Caco-2 (cell line): ENCODE data around the gene MGARP. TPM values are rescaled to one million over a fixed set of nuclear protein-coding genes. Genes with fewer than 3 reads are reported as not detected.

Experiments used
- BruUV-seq: library from RNA; stranded (reverse); fragments of 400-500 nt; replicated peaks from 2 replicates; lab custom pipeline; 2021; lab: Mats Ljungman, UMichigan
- CTCF ChIA-PET: fragments of 300-600 bp; sonication (Branson Sonifier 250); formaldehyde crosslinking; loops from one replicate; lab custom pipeline; 2022; ENCODE audit warnings: antibody characterized with exemption; lab: Charles Lee
- POLR2A ChIA-PET: fragments of 300-600 bp; sonication (Branson Sonifier 250); formaldehyde crosslinking; loops from one replicate; lab custom pipeline; 2022; ENCODE audit warnings: antibody characterized with exemption; lab: Charles Lee
- DNase-seq, 2 experiments: peaks; one replicate each; pipeline versions ENCODE4 v3.0.0 to v3.0.0-alpha.2; 2020 to 2022
- H3K27me3 ChIP-seq: replicated peaks from 2 replicates; pipeline ENCODE4 v1.6.0; 2011; ENCODE audit warnings: low read length; ENCODE audit not compliant: control insufficient read depth, insufficient read depth
- H3K36me3 ChIP-seq: 2 replicates; pipeline ENCODE4 v1.5.1; 2011; ENCODE audit warnings: low read length; ENCODE audit not compliant: control insufficient read depth, insufficient read depth
- H3K4me1 ChIP-seq: fragments of 250-450 bp; sonication (Bioruptor Pico); 2 replicates; pipeline ENCODE4 v1.5.1; 2020; ENCODE audit warnings: mild to moderate bottlenecking
- H3K4me3 ChIP-seq: 2 replicates; pipeline ENCODE4 v1.5.1; 2011; ENCODE audit warnings: low read depth, mild to moderate bottlenecking, control low read depth, low read length
- H3K9me3 ChIP-seq: fragments of 250-450 bp; sonication (Bioruptor Pico); 2 replicates; pipeline ENCODE4 v1.5.1; 2020; ENCODE audit warnings: mild to moderate bottlenecking, moderate library complexity
- H3K27ac Mint-ChIP-seq: one replicate; pipeline ENCODE4 v1.8.0; 2022; ENCODE audit warnings: mixed read lengths; ENCODE audit not compliant: unreplicated experiment
- H3K27me3 Mint-ChIP-seq: one replicate; pipeline ENCODE4 v1.8.0; 2022; ENCODE audit warnings: mixed read lengths; ENCODE audit not compliant: insufficient read depth, unreplicated experiment
- H3K36me3 Mint-ChIP-seq: one replicate; pipeline ENCODE4 v1.8.0; 2022; ENCODE audit warnings: mild to moderate bottlenecking, mixed read lengths; ENCODE audit not compliant: insufficient read depth, unreplicated experiment
- H3K4me1 Mint-ChIP-seq: one replicate; pipeline ENCODE4 v1.8.0; 2022; ENCODE audit warnings: low read depth, mixed read lengths; ENCODE audit not compliant: unreplicated experiment
- H3K4me3 Mint-ChIP-seq: one replicate; pipeline ENCODE4 v1.8.0; 2022; ENCODE audit warnings: mild to moderate bottlenecking, moderate library complexity, mixed read lengths; ENCODE audit not compliant: unreplicated experiment
- H3K9me3 Mint-ChIP-seq: one replicate; pipeline ENCODE4 v1.8.0; 2022; ENCODE audit warnings: mixed read lengths; ENCODE audit not compliant: unreplicated experiment
- intact Hi-C: fragments of 100-400 bp; cut with micrococcal nuclease; formaldehyde crosslinking; loops from one replicate; pipeline ENCODE4 v1.10.0; 2022; ENCODE audit not compliant: unreplicated experiment
- total RNA-seq: library from RNA; stranded (reverse); gene quantifications from 2 replicates; pipeline ENCODE4 v1.2.3, GENCODE V29; 2022
- TF ChIP-seq, protein P1 (sequence below), 2 experiments: fragments of 200-600 bp in 1 of 2; IDR thresholded peaks; 1 replicate in 1 of 2; 2 replicates in 1 of 2; pipeline versions ENCODE4 v1.5.1 to v1.8.0; 2011 to 2022; ENCODE audit warnings: antibody characterized with exemption in 1 of 2, control low read depth in 1 of 2, inconsistent platforms in 1 of 2, low read depth in 1 of 2, low read length in 1 of 2, mild to moderate bottlenecking in 1 of 2, moderate library complexity in 1 of 2; ENCODE audit not compliant: insufficient read depth in 1 of 2, severe bottlenecking in 1 of 2, unreplicated experiment in 1 of 2

MGARP gene
- total RNA-seq, 1 experiment from 2014 or later = 0.23 TPM

DNA sequence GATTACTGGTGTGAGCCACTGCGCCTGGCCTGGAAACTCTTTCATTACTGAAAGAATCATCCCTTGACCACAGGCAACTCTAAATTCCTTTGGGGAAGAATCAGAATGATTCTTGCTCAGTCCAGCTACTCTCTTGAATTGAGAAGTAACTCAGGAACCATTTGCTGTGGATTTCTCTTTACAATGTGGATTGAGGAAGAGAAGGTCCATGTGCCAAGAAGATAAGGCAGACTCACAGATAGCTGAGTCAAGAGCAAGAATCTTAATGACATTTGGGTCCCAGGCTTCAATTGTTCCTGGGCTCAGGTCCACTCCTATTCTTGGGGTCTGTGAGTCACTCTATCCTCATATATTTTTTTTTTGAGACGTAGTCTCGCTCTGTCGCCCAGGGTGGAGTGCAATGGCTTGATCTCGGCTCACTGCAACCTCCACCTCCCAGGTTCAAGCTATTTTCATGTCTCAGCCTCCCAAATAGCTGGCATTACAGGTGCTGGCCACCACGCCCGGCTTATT lies 6.2 kb upstream of the MGARP start:
- Mint-ChIP-seq H3K27ac (no peak overlapping the region), H3K27me3 (no peaks in the 10 kb centered on the region), H3K4me3 (no peak overlapping the region), H3K9me3 (peaks cover 8% of the 10 kb centered on the region), H3K36me3 (no peaks in the 10 kb centered on the region), H3K4me1 (no peaks in the 10 kb centered on the region)
- Histone ChIP-seq H3K9me3 (0 out of 2 replicates have a peak, but pooled peaks cover 6% of the 10 kb centered on the region), H3K4me3 (no peak overlapping the region), H3K36me3 (no peaks in the 10 kb centered on the region), H3K4me1 (peaks cover 10% of the 10 kb centered on the region; the same call in 1 of the 2 replicates), H3K27me3 (no peaks in the 10 kb centered on the region)
- TF ChIP-seq, protein P1, sequence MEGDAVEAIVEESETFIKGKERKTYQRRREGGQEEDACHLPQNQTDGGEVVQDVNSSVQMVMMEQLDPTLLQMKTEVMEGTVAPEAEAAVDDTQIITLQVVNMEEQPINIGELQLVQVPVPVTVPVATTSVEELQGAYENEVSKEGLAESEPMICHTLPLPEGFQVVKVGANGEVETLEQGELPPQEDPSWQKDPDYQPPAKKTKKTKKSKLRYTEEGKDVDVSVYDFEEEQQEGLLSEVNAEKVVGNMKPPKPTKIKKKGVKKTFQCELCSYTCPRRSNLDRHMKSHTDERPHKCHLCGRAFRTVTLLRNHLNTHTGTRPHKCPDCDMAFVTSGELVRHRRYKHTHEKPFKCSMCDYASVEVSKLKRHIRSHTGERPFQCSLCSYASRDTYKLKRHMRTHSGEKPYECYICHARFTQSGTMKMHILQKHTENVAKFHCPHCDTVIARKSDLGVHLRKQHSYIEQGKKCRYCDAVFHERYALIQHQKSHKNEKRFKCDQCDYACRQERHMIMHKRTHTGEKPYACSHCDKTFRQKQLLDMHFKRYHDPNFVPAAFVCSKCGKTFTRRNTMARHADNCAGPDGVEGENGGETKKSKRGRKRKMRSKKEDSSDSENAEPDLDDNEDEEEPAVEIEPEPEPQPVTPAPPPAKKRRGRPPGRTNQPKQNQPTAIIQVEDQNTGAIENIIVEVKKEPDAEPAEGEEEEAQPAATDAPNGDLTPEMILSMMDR (IDR thresholded peaks at IDR 0.05; ENCODE audit: insufficient read depth in 1 of 2, low read depth in 1 of 2, low read length in 1 of 2, severe bottlenecking in 1 of 2, unreplicated experiment in 1 of 2) = no peak
- BruUV-seq = no TSS peak
- ChIA-PET CTCF (interaction anchor here (1.7 kb wide), 1 partner anchor 10 kb away, joined by 3 read pairs; no protein-coding TSS in a partner anchor), POLR2A (no interaction called here)
- intact Hi-C loops = no loop called here
- no peak for DNase-seq

DNA sequence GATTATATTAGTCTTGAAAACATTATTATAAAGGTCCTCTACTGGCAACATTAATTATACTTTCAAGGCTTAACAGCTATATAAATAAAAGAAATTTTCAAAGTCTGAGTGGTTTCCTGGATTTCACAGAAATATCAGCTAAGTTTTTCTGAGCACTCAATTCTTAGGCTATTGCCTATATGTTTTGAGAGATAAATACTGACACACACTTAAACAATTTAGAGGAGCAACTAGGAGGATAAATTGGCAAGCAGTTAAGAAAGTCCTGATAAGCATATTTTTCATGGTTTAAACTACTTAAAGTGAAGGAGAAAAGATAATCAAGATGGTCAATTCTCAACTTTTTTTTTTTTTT lies 2.7 kb upstream of the MGARP start:
- Mint-ChIP-seq H3K4me3 (no peak overlapping the region), H3K27ac (no peak overlapping the region)

GRCh38 chr4:139282065-139282720 lies 2.2 kb upstream of the MGARP start:
- Mint-ChIP-seq H3K4me3 (no peak overlapping the region), H3K36me3 (no peaks in the 10 kb centered on the region), H3K27me3 (no peaks in the 10 kb centered on the region), H3K27ac (no peak overlapping the region), H3K4me1 (no peaks in the 10 kb centered on the region), H3K9me3 (peaks cover 8% of the 10 kb centered on the region)
- intact Hi-C loops = loop anchor here (5.0 kb wide), 1 partner anchor 55 kb away; no protein-coding TSS in a partner anchor
- Histone ChIP-seq H3K4me1 (peaks cover 12% of the 10 kb centered on the region; the same call in 1 of the 2 replicates), H3K36me3 (no peaks in the 10 kb centered on the region), H3K27me3 (no peaks in the 10 kb centered on the region), H3K9me3 (0 out of 2 replicates have a peak, but pooled peaks cover 6% of the 10 kb centered on the region), H3K4me3 (no peak overlapping the region)
- ChIA-PET CTCF (interaction anchor here (0.6 kb wide), 1 partner anchor 42 kb away, joined by 3 read pairs; no protein-coding TSS in a partner anchor), POLR2A (interaction anchor here (1.0 kb wide), 1 partner anchor 103 kb away, joined by 4 read pairs; no protein-coding TSS in a partner anchor)
- no peak for DNase-seq
- no TSS peak for BruUV-seq
- TF ChIP-seq, protein P1 (IDR thresholded peaks at IDR 0.05; ENCODE audit: insufficient read depth in 1 of 2, low read depth in 1 of 2, low read length in 1 of 2, severe bottlenecking in 1 of 2, unreplicated experiment in 1 of 2) = no peak

More for the DNA sequence above, 2.7 kb upstream of the MGARP start:
- intact Hi-C loops = loop anchor here (5.0 kb wide), 1 partner anchor 55 kb away; no protein-coding TSS in a partner anchor
- peaks cover 12% of the 10 kb centered on the region; the same call in 1 of the 2 replicates for H3K4me1 ChIP-seq
- H3K9me3 Mint-ChIP-seq = peaks cover 8% of the 10 kb centered on the region
- no peak overlapping the region for H3K4me3 ChIP-seq
- no peak for DNase-seq
- no peaks in the 10 kb centered on the region for H3K27me3 ChIP-seq
- TF ChIP-seq, protein P1 (IDR thresholded peaks at IDR 0.05; ENCODE audit: insufficient read depth in 1 of 2, low read depth in 1 of 2, low read length in 1 of 2, severe bottlenecking in 1 of 2, unreplicated experiment in 1 of 2) = no peak
- no peaks in the 10 kb centered on the region for H3K27me3 Mint-ChIP-seq
- H3K36me3 Mint-ChIP-seq = no peaks in the 10 kb centered on the region
- no TSS peak for BruUV-seq
- 0 out of 2 replicates have a peak, but pooled peaks cover 6% of the 10 kb centered on the region for H3K9me3 ChIP-seq
- ChIA-PET CTCF (interaction anchor here (0.6 kb wide), 1 partner anchor 42 kb away, joined by 3 read pairs; no protein-coding TSS in a partner anchor), POLR2A (interaction anchor here (1.0 kb wide), 1 partner anchor 104 kb away, joined by 4 read pairs; no protein-coding TSS in a partner anchor)
- H3K4me1 Mint-ChIP-seq = no peaks in the 10 kb centered on the region
- no peaks in the 10 kb centered on the region for H3K36me3 ChIP-seq
